ENCODE data around the gene DISC1.

- no peak for TF ChIP-seq CTCF (IDR thresholded peaks at IDR 0.05)
- TF ChIP-seq POLR2AphosphoS5 (IDR thresholded peaks at IDR 0.05; ENCODE audit: low read depth, low read length) = no peak
- TF ChIP-seq REST (IDR thresholded peaks at IDR 0.05; ENCODE audit: insufficient read depth in 1 of 2, low read depth in 2 of 2, low read length in 1 of 2) = no peak
Measured at GRCh38 chr1:231930257-231930947, 303.8 kb downstream of the DISC1 start.
